ENCODE data around the gene PRKD1. TPM values are rescaled to one million over a fixed set of nuclear protein-coding genes. Genes with fewer than 3 reads are reported as not detected.

The PRKD1 gene
- total and polyA plus RNA-seq, 10 of the 15 experiments (the other 5 are each of a cell fraction or from before 2014, with no cell fraction given), result 0.02 to 0.56 TPM; not detected in 8

- TF ChIP-seq HSF1 (IDR thresholded peaks at IDR 0.05; ENCODE audit: low read depth, low read length) (no peak), CHD1 (IDR thresholded peaks at IDR 0.05; ENCODE audit: low read depth, low read length) (no peak), SKIL (IDR thresholded peaks at IDR 0.05; ENCODE audit: low read depth, poor library complexity, severe bottlenecking) (no peak), PAX8 (IDR thresholded peaks at IDR 0.05) (no peak), ETV6 (conservative IDR thresholded peaks at IDR 0.05 in 1 of 2, IDR thresholded peaks at IDR 0.05 in 1 of 2; ENCODE audit: borderline replicate concordance in 1 of 2, low read depth in 1 of 2) (no peak), CBFB (IDR thresholded peaks at IDR 0.05; ENCODE audit: low read depth) (no peak), ZNF592 (IDR thresholded peaks at IDR 0.05) (no peak), TCF12 (IDR thresholded peaks at IDR 0.05; ENCODE audit: low read depth, low read length) (no peak), YY1 (IDR thresholded peaks at IDR 0.05; ENCODE audit: low read depth, low read length) (no peak), HDAC6 (IDR thresholded peaks at IDR 0.05; ENCODE audit: unreplicated experiment) (no peak), BHLHE40 (IDR thresholded peaks at IDR 0.05; ENCODE audit: borderline replicate concordance in 1 of 2, low read depth in 2 of 2, low read length in 1 of 2) (no peak)
Observed at GRCh38 chr14:29788093-29788492, 139.6 kb downstream of the PRKD1 start (continued).
